ENCODE data around the gene CACNB1.
A peak's percentile ranks its signal among the peaks of the same experiment; 100 is the strongest.

CACNB1 gene

GRCh38 chr17:39219647-39220154 lies 22.2 kb upstream of the CACNB1 start:
- no peak overlapping the region for H3K4me2 ChIP-seq (ENCODE audit: low read length)
- no peak overlapping the region for H3K4ac ChIP-seq (ENCODE audit: low read depth, low read length)
- no peaks in the 10 kb centered on the region for H3K79me1 ChIP-seq (ENCODE audit: low read length)
- no peaks in the 10 kb centered on the region for H3K36me3 ChIP-seq (ENCODE audit: control insufficient read depth in 1 of 2, insufficient read depth in 2 of 2, low read length in 2 of 2)
- no peak overlapping the region for H4K8ac ChIP-seq (ENCODE audit: low read depth, low read length)
- no peak overlapping the region for H3K18ac ChIP-seq (ENCODE audit: low read length)
- no peak overlapping the region for H3K4me3 ChIP-seq (ENCODE audit: low read depth, low read length)
- H3K9me3 ChIP-seq (ENCODE audit: insufficient read depth, low read depth, low read length) = peaks cover 13% of the 10 kb centered on the region
- no peak overlapping the region for H4K12ac ChIP-seq (ENCODE audit: low read depth, low read length)
- H3K27me3 ChIP-seq (ENCODE audit: insufficient read depth, low read length) = peaks cover 25% of the 10 kb centered on the region
- no peak overlapping the region for H2BK120ac ChIP-seq (ENCODE audit: insufficient read depth, low read length, poor library complexity)
- H2BK5ac ChIP-seq (ENCODE audit: low read depth, low read length, poor library complexity) = no peak overlapping the region
- no peak overlapping the region for H3K9ac ChIP-seq (ENCODE audit: low read length)
- H3K27ac ChIP-seq (ENCODE audit: low read depth, low read length) = no peak overlapping the region
- DNase-seq = no peak
- no peaks in the 10 kb centered on the region for H3K79me2 ChIP-seq (ENCODE audit: control insufficient read depth, insufficient read depth, low read length, poor library complexity)
- no peak overlapping the region for H2AK5ac ChIP-seq (ENCODE audit: low read length)
- no peak overlapping the region for H2BK12ac ChIP-seq (ENCODE audit: low read length)
- no peaks in the 10 kb centered on the region for H3K4me1 ChIP-seq (ENCODE audit: control insufficient read depth in 1 of 2, insufficient read depth in 2 of 2, low read length in 2 of 2)
- WGBS (ENCODE audit: extremely low coverage, insufficient coverage, insufficient read length) = no CpG with 5 or more reads among the region's 8 CpGs
- no peak overlapping the region for H2AFZ ChIP-seq (ENCODE audit: insufficient read depth, low read length, poor library complexity)
- no peak overlapping the region for H4K91ac ChIP-seq (ENCODE audit: low read depth, low read length)
- no peak overlapping the region for H3K14ac ChIP-seq (ENCODE audit: low read length)
- no peak overlapping the region for H3K23ac ChIP-seq (ENCODE audit: low read length)

GRCh38 chr17:39218906-39219305 lies 21.4 kb upstream of the CACNB1 start:
- H2BK12ac ChIP-seq (ENCODE audit: low read length) = no peak overlapping the region
- H3K4me3 ChIP-seq (ENCODE audit: low read depth, low read length) = no peak overlapping the region
- no peak overlapping the region for H3K14ac ChIP-seq (ENCODE audit: low read length)
- no peaks in the 10 kb centered on the region for H3K79me2 ChIP-seq (ENCODE audit: control insufficient read depth, insufficient read depth, low read length, poor library complexity)
- WGBS (ENCODE audit: extremely low coverage, insufficient coverage, insufficient read length) = no CpG with 5 or more reads among the region's 8 CpGs
- no peaks in the 10 kb centered on the region for H3K79me1 ChIP-seq (ENCODE audit: low read length)
- H3K27ac ChIP-seq (ENCODE audit: low read depth, low read length) = no peak overlapping the region
- no peak for DNase-seq
- H2AK5ac ChIP-seq (ENCODE audit: low read length) = no peak overlapping the region
- no peak overlapping the region for H4K8ac ChIP-seq (ENCODE audit: low read depth, low read length)
- H3K23ac ChIP-seq (ENCODE audit: low read length) = no peak overlapping the region
- H4K91ac ChIP-seq (ENCODE audit: low read depth, low read length) = no peak overlapping the region
- no peak overlapping the region for H3K9ac ChIP-seq (ENCODE audit: low read length)
- no peak overlapping the region for H3K18ac ChIP-seq (ENCODE audit: low read length)
- no peak overlapping the region for H3K4me2 ChIP-seq (ENCODE audit: low read length)
- H3K27me3 ChIP-seq (ENCODE audit: insufficient read depth, low read length) = peaks cover 17% of the 10 kb centered on the region
- H3K36me3 ChIP-seq (ENCODE audit: control insufficient read depth in 1 of 2, insufficient read depth in 2 of 2, low read length in 2 of 2) = no peaks in the 10 kb centered on the region
- no peak overlapping the region for H2BK5ac ChIP-seq (ENCODE audit: low read depth, low read length, poor library complexity)
- H4K12ac ChIP-seq (ENCODE audit: low read depth, low read length) = no peak overlapping the region
- peaks cover 14% of the 10 kb centered on the region for H3K9me3 ChIP-seq (ENCODE audit: insufficient read depth, low read depth, low read length)
- no peak overlapping the region for H2BK120ac ChIP-seq (ENCODE audit: insufficient read depth, low read length, poor library complexity)
- no peak overlapping the region for H2AFZ ChIP-seq (ENCODE audit: insufficient read depth, low read length, poor library complexity)
- no peak overlapping the region for H3K4ac ChIP-seq (ENCODE audit: low read depth, low read length)
- H3K4me1 ChIP-seq (ENCODE audit: control insufficient read depth in 1 of 2, insufficient read depth in 2 of 2, low read length in 2 of 2) = peaks cover 0 to under 1% of the 10 kb centered on the region in 2 experiments

- H3K4ac ChIP-seq (ENCODE audit: low read depth, low read length) = no peak overlapping the region
- no peak overlapping the region for H2AK5ac ChIP-seq (ENCODE audit: low read length)
- H3K27me3 ChIP-seq (ENCODE audit: insufficient read depth, low read length) = peaks cover 8% of the 10 kb centered on the region
- H3K79me2 ChIP-seq (ENCODE audit: control insufficient read depth, insufficient read depth, low read length, poor library complexity) = no peaks in the 10 kb centered on the region
- no peak overlapping the region for H4K8ac ChIP-seq (ENCODE audit: low read depth, low read length)
- no peak overlapping the region for H2AFZ ChIP-seq (ENCODE audit: insufficient read depth, low read length, poor library complexity)
- no peak overlapping the region for H3K23ac ChIP-seq (ENCODE audit: low read length)
- no peak overlapping the region for H4K91ac ChIP-seq (ENCODE audit: low read depth, low read length)
- peaks cover 0 to 2% of the 10 kb centered on the region in 2 experiments for H3K4me1 ChIP-seq (ENCODE audit: control insufficient read depth in 1 of 2, insufficient read depth in 2 of 2, low read length in 2 of 2)
- no peak overlapping the region for H3K27ac ChIP-seq (ENCODE audit: low read depth, low read length)
- H3K36me3 ChIP-seq (ENCODE audit: control insufficient read depth in 1 of 2, insufficient read depth in 2 of 2, low read length in 2 of 2) = no peaks in the 10 kb centered on the region
- no peak overlapping the region for H2BK5ac ChIP-seq (ENCODE audit: low read depth, low read length, poor library complexity)
- H3K4me2 ChIP-seq (ENCODE audit: low read length) = no peak overlapping the region
- no peak overlapping the region for H3K9ac ChIP-seq (ENCODE audit: low read length)
- H2BK120ac ChIP-seq (ENCODE audit: insufficient read depth, low read length, poor library complexity) = no peak overlapping the region
- no peak for DNase-seq
- no peak overlapping the region for H3K4me3 ChIP-seq (ENCODE audit: low read depth, low read length)
- no peaks in the 10 kb centered on the region for H3K79me1 ChIP-seq (ENCODE audit: low read length)
- no peak overlapping the region for H3K14ac ChIP-seq (ENCODE audit: low read length)
- H2BK12ac ChIP-seq (ENCODE audit: low read length) = no peak overlapping the region
- H3K9me3 ChIP-seq (ENCODE audit: insufficient read depth, low read depth, low read length) = peaks cover 11% of the 10 kb centered on the region
- H4K12ac ChIP-seq (ENCODE audit: low read depth, low read length) = no peak overlapping the region
- WGBS (ENCODE audit: extremely low coverage, insufficient coverage, insufficient read length) = no CpG with 5 or more reads among the region's 24 CpGs
- H3K18ac ChIP-seq (ENCODE audit: low read length) = no peak overlapping the region
These were observed 20.4 kb upstream of the CACNB1 start for GRCh38 chr17:39217734-39218369.

GRCh38 chr17:39213852-39214251 lies 16.4 kb upstream of the CACNB1 start:
- Histone ChIP-seq H2BK12ac (ENCODE audit: low read length) (no peak overlapping the region), H3K27ac (ENCODE audit: low read depth, low read length) (no peak overlapping the region), H4K12ac (ENCODE audit: low read depth, low read length) (no peak overlapping the region), H3K9ac (ENCODE audit: low read length) (no peak overlapping the region), H3K4ac (ENCODE audit: low read depth, low read length) (no peak overlapping the region), H2BK120ac (ENCODE audit: insufficient read depth, low read length, poor library complexity) (no peak overlapping the region), H3K18ac (ENCODE audit: low read length) (no peak overlapping the region), H3K36me3 (ENCODE audit: control insufficient read depth in 1 of 2, insufficient read depth in 2 of 2, low read length in 2 of 2) (no peaks in the 10 kb centered on the region), H2BK5ac (ENCODE audit: low read depth, low read length, poor library complexity) (no peak overlapping the region), H4K91ac (ENCODE audit: low read depth, low read length) (no peak overlapping the region), H3K14ac (ENCODE audit: low read length) (no peak overlapping the region), H3K9me3 (ENCODE audit: insufficient read depth, low read depth, low read length) (peaks cover 9% of the 10 kb centered on the region), H2AFZ (ENCODE audit: insufficient read depth, low read length, poor library complexity) (no peak overlapping the region), H3K79me2 (ENCODE audit: control insufficient read depth, insufficient read depth, low read length, poor library complexity) (no peaks in the 10 kb centered on the region), H3K27me3 (ENCODE audit: insufficient read depth, low read length) (peaks cover 21% of the 10 kb centered on the region), H3K79me1 (ENCODE audit: low read length) (no peaks in the 10 kb centered on the region), H3K4me2 (ENCODE audit: low read length) (no peak overlapping the region), H3K4me3 (ENCODE audit: low read depth, low read length) (no peak overlapping the region), H3K23ac (ENCODE audit: low read length) (no peak overlapping the region), H4K8ac (ENCODE audit: low read depth, low read length) (no peak overlapping the region), H2AK5ac (ENCODE audit: low read length) (no peak overlapping the region), H3K4me1 (ENCODE audit: control insufficient read depth in 1 of 2, insufficient read depth in 2 of 2, low read length in 2 of 2) (peaks cover 2% of the 10 kb centered on the region in 2 experiments)
- no CpG with 5 or more reads among the region's 9 CpGs for WGBS (ENCODE audit: extremely low coverage, insufficient coverage, insufficient read length)
- DNase-seq = peak; percentile 50 to 59
